Measurements from ENCODE around the gene ATIC. TPM values are rescaled to one million over a fixed set of nuclear protein-coding genes. Genes with fewer than 3 reads are reported as not detected.

ATIC gene
- total and polyA plus RNA-seq, 10 donors = 50.5 to 165 (median 80.0) TPM

- DNase-seq = no peak
- no peaks in the 10 kb centered on the region for H3K27me3 ChIP-seq (replicated peaks in 1 of 7)
- 78 to 88% (median 83%) methylated on average over 5 of the region's 5 CpGs for WGBS, 5 donors
- H3K4me3 ChIP-seq = no peak overlapping the region
- no peaks in the 10 kb centered on the region for H3K9me3 ChIP-seq
- H3K4me1 ChIP-seq = no peaks in the 10 kb centered on the region
- no peak overlapping the region for H3K27ac ChIP-seq
- H3K36me3 ChIP-seq = no peaks in the 10 kb centered on the region
- TF ChIP-seq POLR2AphosphoS5 (IDR thresholded peaks at IDR 0.05) (no peak), CTCF (IDR thresholded peaks at IDR 0.05 in 8 of 11, conservative IDR thresholded peaks at IDR 0.05 in 3 of 11) (no peak), POLR2A (IDR thresholded peaks at IDR 0.05) (no peak)
- intact Hi-C loops (cut with DNase I; ENCODE audit: low total_unique reads) = no loop called here
Measured at GRCh38 chr2:215391531-215391930, 79.7 kb downstream of the ATIC start.

GRCh38 chr2:215392164-215392563 lies 80.3 kb downstream of the ATIC start:
- intact Hi-C loops (cut with DNase I; ENCODE audit: low total_unique reads) = no loop called here

GRCh38 chr2:215392687-215393270 lies 80.9 kb downstream of the ATIC start:
- no peaks in the 10 kb centered on the region for H3K9me3 ChIP-seq
- TF ChIP-seq POLR2AphosphoS5 (IDR thresholded peaks at IDR 0.05) (no peak), POLR2A (IDR thresholded peaks at IDR 0.05) (no peak), CTCF (IDR thresholded peaks at IDR 0.05 in 8 of 11, conservative IDR thresholded peaks at IDR 0.05 in 3 of 11) (no peak)
- no peak for DNase-seq
- H3K27ac ChIP-seq = no peak overlapping the region
- intact Hi-C loops (cut with DNase I; ENCODE audit: low total_unique reads) = no loop called here
- no peaks in the 10 kb centered on the region for H3K4me1 ChIP-seq
- H3K27me3 ChIP-seq (replicated peaks in 1 of 7) = no peaks in the 10 kb centered on the region
- H3K4me3 ChIP-seq = no peak overlapping the region
- 94 to 98% (median 96%) methylated on average over 12 of the region's 12 CpGs for WGBS, 5 donors
- H3K36me3 ChIP-seq = no peaks in the 10 kb centered on the region

More at GRCh38 chr2:215392164-215392563, 80.3 kb downstream of the ATIC start:
- Histone ChIP-seq H3K9me3 (no peaks in the 10 kb centered on the region), H3K27me3 (replicated peaks in 1 of 7) (no peaks in the 10 kb centered on the region), H3K27ac (no peak overlapping the region), H3K4me3 (no peak overlapping the region), H3K4me1 (no peaks in the 10 kb centered on the region), H3K36me3 (no peaks in the 10 kb centered on the region)
- TF ChIP-seq POLR2AphosphoS5 (IDR thresholded peaks at IDR 0.05) = no peak
- TF ChIP-seq CTCF (IDR thresholded peaks at IDR 0.05 in 8 of 11, conservative IDR thresholded peaks at IDR 0.05 in 3 of 11) = no peak
- no peak for TF ChIP-seq POLR2A (IDR thresholded peaks at IDR 0.05)
- no peak for DNase-seq

GRCh38 chr2:215394102-215394805 lies 82.4 kb downstream of the ATIC start:
- H3K27me3 ChIP-seq (replicated peaks in 1 of 7) = no peaks in the 10 kb centered on the region
- TF ChIP-seq POLR2A (IDR thresholded peaks at IDR 0.05) (no peak), POLR2AphosphoS5 (IDR thresholded peaks at IDR 0.05) (no peak), CTCF (IDR thresholded peaks at IDR 0.05 in 8 of 11, conservative IDR thresholded peaks at IDR 0.05 in 3 of 11) (no peak)
- DNase-seq = no peak
- H3K4me1 ChIP-seq = no peaks in the 10 kb centered on the region
- no peak overlapping the region for H3K27ac ChIP-seq
- intact Hi-C loops (cut with DNase I; ENCODE audit: low total_unique reads) = no loop called here
- H3K36me3 ChIP-seq = no peaks in the 10 kb centered on the region
- H3K4me3 ChIP-seq = no peak overlapping the region
- WGBS, 5 donors = 78 to 87% (median 83%) methylated on average over 7 of the region's 7 CpGs
- no peaks in the 10 kb centered on the region for H3K9me3 ChIP-seq
